Measurements from ENCODE around the gene CYP4F12. TPM values are rescaled to one million over a fixed set of nuclear protein-coding genes. Genes with fewer than 3 reads are reported as not detected.

Gene CYP4F12
- total and polyA plus RNA-seq, 2 of the 8 experiments (the other 6 are each of a cell fraction or from before 2014, with no cell fraction given), result not detected

DNA sequence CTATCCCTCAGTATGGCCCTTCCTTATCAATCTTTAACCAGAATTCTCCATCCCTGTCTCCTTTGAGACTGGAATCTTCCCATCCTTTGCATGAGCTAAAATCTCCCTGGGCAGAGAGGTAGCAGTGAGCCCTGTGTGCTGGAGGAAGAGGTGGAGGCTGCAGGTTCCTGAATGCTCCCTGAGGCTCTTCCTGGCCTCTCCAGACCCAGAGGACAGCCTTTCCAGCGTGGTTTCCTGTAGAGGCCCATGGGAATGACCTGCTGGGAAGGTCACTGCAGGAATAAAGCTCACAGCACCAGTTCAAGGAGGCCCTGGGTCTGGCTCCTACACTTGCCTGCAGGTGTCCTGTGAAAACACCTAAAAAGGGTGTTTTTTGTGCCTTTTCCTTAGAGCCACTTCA is 59.5 kb downstream of the CYP4F12 start:
- Histone ChIP-seq H3K4me3 (ENCODE audit: extremely low read depth in 1 of 4, insufficient read depth in 2 of 4, low read depth in 3 of 4, low read length in 4 of 4) (no peak overlapping the region), H3K18ac (ENCODE audit: extremely low read depth, low read length) (no peak overlapping the region), H4K20me1 (replicated peaks in 1 of 2; ENCODE audit: control insufficient read depth in 1 of 2, insufficient read depth in 2 of 2, low read length in 2 of 2) (no peaks in the 10 kb centered on the region), H3K27me3 (replicated peaks in 1 of 4; ENCODE audit: control insufficient read depth in 3 of 4, extremely low read depth in 1 of 4, insufficient read depth in 3 of 4, low read length in 3 of 4) (no peaks in the 10 kb centered on the region), H3K4me2 (ENCODE audit: insufficient read depth in 1 of 2, low read depth in 2 of 2, low read length in 2 of 2) (no peak overlapping the region), H2AFZ (ENCODE audit: low read length) (no peak overlapping the region), H3K9ac (replicated peaks in 1 of 4; ENCODE audit: extremely low read depth in 1 of 4, low read depth in 3 of 4, low read length in 3 of 4) (no peak overlapping the region), H3K4me1 (replicated peaks in 1 of 4; ENCODE audit: control insufficient read depth in 3 of 4, insufficient read depth in 4 of 4, low read length in 3 of 4) (no peaks in the 10 kb centered on the region), H4K8ac (ENCODE audit: extremely low read depth, insufficient read depth, low read length) (no peak overlapping the region), H3K36me3 (ENCODE audit: control insufficient read depth in 2 of 4, insufficient read depth in 4 of 4, low read length in 3 of 4) (no peaks in the 10 kb centered on the region; a peak in 1 of 8 replicates), H3K4ac (replicated peaks; ENCODE audit: insufficient read length, low read depth, low read length) (no peak overlapping the region), H2BK12ac (ENCODE audit: low read depth, low read length) (no peak overlapping the region), H3K23ac (ENCODE audit: insufficient read length) (no peak overlapping the region), H3K14ac (ENCODE audit: insufficient read length) (no peak overlapping the region), H3K79me2 (ENCODE audit: control insufficient read depth in 1 of 2, insufficient read depth in 2 of 2, low read length in 2 of 2) (no peaks in the 10 kb centered on the region), H3K9me3 (ENCODE audit: insufficient read depth in 2 of 2, low read depth in 1 of 2, low read length in 1 of 2) (peaks cover 43 to 79% of the 10 kb centered on the region in 2 experiments), H4K5ac (ENCODE audit: insufficient read length, low read depth, low read length) (no peak overlapping the region), H2BK15ac (ENCODE audit: low read length) (no peak overlapping the region), H3K23me2 (ENCODE audit: low read depth, low read length) (no peaks in the 10 kb centered on the region), H4K91ac (replicated peaks; ENCODE audit: insufficient read length, low read length) (no peak overlapping the region), H3K79me1 (ENCODE audit: low read depth, low read length) (no peaks in the 10 kb centered on the region), H3K56ac (replicated peaks; ENCODE audit: insufficient read length, low read depth, low read length) (no peak overlapping the region), H2BK5ac (ENCODE audit: low read depth, low read length) (no peak overlapping the region), H3K27ac (ENCODE audit: low read depth, low read length) (no peak overlapping the region), H2BK20ac (ENCODE audit: low read length) (no peak overlapping the region), H2BK120ac (replicated peaks; ENCODE audit: low read depth, low read length) (no peak overlapping the region), H2AK5ac (ENCODE audit: low read depth, low read length) (no peak overlapping the region)
- ChIA-PET POLR2A (ENCODE audit: partially characterized antibody) (no interaction called here), CTCF (ENCODE audit: partially characterized antibody) (no interaction called here)
- no peak for FAIRE-seq
- WGBS, 2 experiments (ENCODE audit: extremely low coverage in 1 of 2, insufficient coverage in 1 of 2, insufficient read length in 1 of 2, insufficient replicate concordance in 2 of 2, low coverage in 1 of 2, low lambda C conversion rate in 2 of 2, missing lambda C conversion rate in 1 of 2), result 0% methylated on average over 1 of the region's 1 CpG; no CpG with 5 or more reads in 1 of the 2 experiments
- TF ChIP-seq, protein P1, sequence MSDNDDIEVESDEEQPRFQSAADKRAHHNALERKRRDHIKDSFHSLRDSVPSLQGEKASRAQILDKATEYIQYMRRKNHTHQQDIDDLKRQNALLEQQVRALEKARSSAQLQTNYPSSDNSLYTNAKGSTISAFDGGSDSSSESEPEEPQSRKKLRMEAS (IDR thresholded peaks at IDR 0.05), result no peak
- TF ChIP-seq TBP (IDR thresholded peaks at IDR 0.05; ENCODE audit: low read depth, low read length) (no peak), BACH1 (IDR thresholded peaks at IDR 0.05; ENCODE audit: low read length) (no peak), YY1 (IDR thresholded peaks at IDR 0.05; ENCODE audit: low read depth, low read length) (no peak), ASH2L (IDR thresholded peaks at IDR 0.05; ENCODE audit: low read length) (no peak)
- DNase-seq (ENCODE audit: low read depth in 1 of 2, low spot score in 2 of 2), result no peak
